HL-60 (cell line): ENCODE results near the gene PECR.

Experiments used
- DNase-seq, 2 experiments: peaks; one replicate each; pipeline ENCODE4 v3.0.0-alpha.2; 2010 to 2020; ENCODE audit warnings: low read depth in 1 of 2, low spot score in 1 of 2
- H3K27ac ChIP-seq: fragments of 250-450 bp; sonication (Bioruptor Pico); replicated peaks from 2 replicates; pipeline ENCODE4 v1.5.1; 2020; ENCODE audit warnings: mild to moderate bottlenecking, moderate library complexity
- H3K27me3 ChIP-seq: fragments of 250-450 bp; sonication (Bioruptor Pico); 2 replicates; pipeline ENCODE4 v1.5.1; 2021; ENCODE audit warnings: mild to moderate bottlenecking, moderate library complexity; ENCODE audit not compliant: insufficient read depth, poor library complexity, severe bottlenecking
- H3K4me3 ChIP-seq: replicated peaks from 2 replicates; pipeline ENCODE4 v1.5.1; 2011; ENCODE audit warnings: mild to moderate bottlenecking, control low read depth, low read length; ENCODE audit not compliant: insufficient read depth
- CTCF ChIP-seq: IDR thresholded peaks from one replicate; pipeline ENCODE4 v1.5.1; 2011; ENCODE audit warnings: low read length, control low read depth, inconsistent platforms; ENCODE audit not compliant: insufficient read depth
- GABPA ChIP-seq: IDR thresholded peaks from 2 replicates; pipeline ENCODE4 v1.6.1; 2012; ENCODE audit warnings: low read depth
- POLR2AphosphoS5 ChIP-seq: IDR thresholded peaks from 2 replicates; pipeline ENCODE4 v1.6.1; 2012; ENCODE audit warnings: low read depth
- REST ChIP-seq: IDR thresholded peaks from 2 replicates; pipeline ENCODE4 v1.6.1; 2012; ENCODE audit warnings: low read depth; ENCODE audit not compliant: insufficient replicate concordance
- SPI1 ChIP-seq: IDR thresholded peaks from 2 replicates; pipeline ENCODE4 v1.6.1; 2012; ENCODE audit warnings: low read depth, mild to moderate bottlenecking, borderline replicate concordance

The PECR gene

GRCh38 chr2:216034065-216034464 lies 47.5 kb downstream of the PECR start:
- Histone ChIP-seq H3K4me3 (no peak overlapping the region), H3K27ac (no peak overlapping the region), H3K27me3 (peaks cover 2% of the 10 kb centered on the region)
- no peak for TF ChIP-seq POLR2AphosphoS5
- TF ChIP-seq CTCF = peak; percentile 72
- DNase-seq = peak; percentile 51 to 55

GRCh38 chr2:216033403-216033802 lies 48.2 kb downstream of the PECR start:
- H3K27ac ChIP-seq = no peak overlapping the region
- DNase-seq = no peak
- H3K27me3 ChIP-seq = peaks cover 2% of the 10 kb centered on the region
- H3K4me3 ChIP-seq = no peak overlapping the region
- no peak for TF ChIP-seq REST
- TF ChIP-seq GABPA = no peak
- TF ChIP-seq SPI1 = no peak
- no peak for TF ChIP-seq CTCF
- TF ChIP-seq POLR2AphosphoS5 = no peak

- no peak overlapping the region for H3K27ac ChIP-seq
- no peak overlapping the region for H3K4me3 ChIP-seq
- peaks cover 2% of the 10 kb centered on the region for H3K27me3 ChIP-seq
- DNase-seq = no peak
- TF ChIP-seq GABPA (no peak), SPI1 (no peak), REST (no peak), CTCF (no peak), POLR2AphosphoS5 (no peak)
These were observed 49.5 kb downstream of the PECR start for GRCh38 chr2:216031960-216032689.

- TF ChIP-seq SPI1 (no peak), GABPA (no peak), CTCF (no peak), POLR2AphosphoS5 (no peak), REST (no peak)
- DNase-seq = no peak
- peaks cover 4% of the 10 kb centered on the region for H3K27me3 ChIP-seq
These were observed 51.4 kb downstream of the PECR start for GRCh38 chr2:216030216-216030615.

More at GRCh38 chr2:216030216-216030615, 51.4 kb downstream of the PECR start:
- Histone ChIP-seq H3K27ac (no peak overlapping the region), H3K4me3 (no peak overlapping the region)
